ENCODE measurements around the gene PLA2G2F.

DNA sequence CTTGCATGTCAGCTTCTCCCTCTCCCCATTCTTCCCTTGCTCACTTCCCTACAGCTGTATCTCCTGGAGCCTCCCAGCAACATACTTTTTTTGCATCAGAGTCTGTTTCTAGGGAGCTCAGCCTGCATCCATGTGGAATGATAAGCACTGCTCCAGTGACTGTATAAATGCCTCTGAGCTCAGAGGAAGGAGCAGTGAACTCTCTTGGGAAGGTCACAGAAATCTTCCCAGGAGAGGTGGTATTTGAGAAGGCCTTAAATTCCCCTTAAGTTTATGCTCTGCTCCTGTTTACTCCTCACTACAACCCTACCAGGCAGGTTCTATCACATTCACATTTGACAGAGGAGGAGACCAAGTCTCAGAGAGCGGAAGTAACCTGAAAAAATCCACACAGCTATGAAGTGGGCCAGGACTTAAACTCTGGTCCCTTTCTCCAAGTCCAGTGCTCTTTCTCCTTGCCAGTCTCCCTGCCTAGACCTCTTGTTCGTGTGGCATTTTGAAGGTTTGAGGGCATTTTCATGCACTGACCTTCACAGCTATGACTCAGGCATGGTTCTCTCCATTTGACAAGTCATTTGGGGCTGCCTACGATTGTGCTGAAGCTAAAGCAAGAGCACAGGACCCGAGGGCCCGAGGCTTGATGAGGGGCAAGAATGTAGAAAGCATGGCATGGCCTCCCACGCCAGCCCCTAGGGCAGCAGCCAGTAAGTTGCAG lies 41.2 kb downstream of the PLA2G2F start:
- no peak for TF ChIP-seq PLRG1 (conservative IDR thresholded peaks at IDR 0.05)
- TF ChIP-seq, protein P1, sequence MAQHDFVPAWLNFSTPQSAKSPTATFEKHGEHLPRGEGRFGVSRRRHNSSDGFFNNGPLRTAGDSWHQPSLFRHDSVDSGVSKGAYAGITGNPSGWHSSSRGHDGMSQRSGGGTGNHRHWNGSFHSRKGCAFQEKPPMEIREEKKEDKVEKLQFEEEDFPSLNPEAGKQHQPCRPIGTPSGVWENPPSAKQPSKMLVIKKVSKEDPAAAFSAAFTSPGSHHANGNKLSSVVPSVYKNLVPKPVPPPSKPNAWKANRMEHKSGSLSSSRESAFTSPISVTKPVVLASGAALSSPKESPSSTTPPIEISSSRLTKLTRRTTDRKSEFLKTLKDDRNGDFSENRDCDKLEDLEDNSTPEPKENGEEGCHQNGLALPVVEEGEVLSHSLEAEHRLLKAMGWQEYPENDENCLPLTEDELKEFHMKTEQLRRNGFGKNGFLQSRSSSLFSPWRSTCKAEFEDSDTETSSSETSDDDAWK (CRISPR knock-in tag; IDR thresholded peaks at IDR 0.05), result no peak
